GM11168 (cell line): Measurements from ENCODE around the gene MARCHF7.
"Not testable (repeated sequence)": the region's sequence is repeated elsewhere in the genome, so short reads cannot be mapped to it uniquely, and the experiment has no call there.

Experiments used
- in situ Hi-C: fragments of 300-500 bp; cut with MboI; formaldehyde crosslinking; loops from one replicate; pipeline ENCODE4 v1.12.0; 2022; ENCODE audit warnings: low sequenced_read_pairs; ENCODE audit not compliant: unreplicated experiment

The MARCHF7 gene

GRCh38 chr2:159712143-159712928 lies at the start of gene MARCHF7:
Gene MARCHF7, plus strand, starts transcription at chr2:159712506. Its CDS starts 16,517 bp downstream, at chr2:159729023.
- in situ Hi-C loops, result no loop called here

GRCh38 chr2:159667423-159667822 lies 44.9 kb upstream of the MARCHF7 start:
- in situ Hi-C loops, result not testable (repeated sequence)

- in situ Hi-C loops, result no loop called here
Observed at GRCh38 chr2:159671047-159671446, 41.3 kb upstream of the MARCHF7 start.

GRCh38 chr2:159677654-159678053 lies 34.7 kb upstream of the MARCHF7 start:
- in situ Hi-C loops, result no loop called here

- in situ Hi-C loops, result no loop called here
Observed at GRCh38 chr2:159680692-159681091, 31.6 kb upstream of the MARCHF7 start.

GRCh38 chr2:159683817-159684216 lies 28.5 kb upstream of the MARCHF7 start:
- in situ Hi-C loops, result no loop called here

GRCh38 chr2:159684796-159685195 lies 27.5 kb upstream of the MARCHF7 start:
- in situ Hi-C loops, result no loop called here

GRCh38 chr2:159694500-159695040 lies 17.7 kb upstream of the MARCHF7 start:
- in situ Hi-C loops, result no loop called here

- in situ Hi-C loops, result no loop called here
Observed at GRCh38 chr2:159695795-159696448, 16.4 kb upstream of the MARCHF7 start.

GRCh38 chr2:159703491-159703890 lies 8.8 kb upstream of the MARCHF7 start:
- in situ Hi-C loops, result no loop called here

- in situ Hi-C loops, result no loop called here
Observed at GRCh38 chr2:159706385-159706980, 5.8 kb upstream of the MARCHF7 start.

GRCh38 chr2:159708066-159708760 lies 4.1 kb upstream of the MARCHF7 start:
- in situ Hi-C loops, result no loop called here

GRCh38 chr2:159710601-159711180 lies 1.6 kb upstream of the MARCHF7 start:
- in situ Hi-C loops, result no loop called here

- in situ Hi-C loops, result no loop called here
Observed at GRCh38 chr2:159711562-159712142, 654 bp upstream of the MARCHF7 start.

- in situ Hi-C loops, result no loop called here
Observed at GRCh38 chr2:159712929-159713420, 669 bp downstream of the MARCHF7 start.

GRCh38 chr2:159713631-159714246 lies 1.4 kb downstream of the MARCHF7 start:
- in situ Hi-C loops, result no loop called here

GRCh38 chr2:159714247-159714930 lies 2.1 kb downstream of the MARCHF7 start:
- in situ Hi-C loops, result no loop called here

GRCh38 chr2:159715451-159715850 lies 3.1 kb downstream of the MARCHF7 start:
- in situ Hi-C loops, result no loop called here

GRCh38 chr2:159716409-159716808 lies 4.1 kb downstream of the MARCHF7 start:
- in situ Hi-C loops, result not testable (repeated sequence)
